Activated CD4-positive, alpha-beta T cell treated with anti-CD3 and anti-CD28 coated beads, Interleukin-2, Interleukin-6, amounts not matched to agents 100 ng/mL and 50 ng/mL, durations not matched to agents 16 hours and 8 hours (primary cell): ENCODE measurements around the gene EPHX1.
"Not testable (repeated sequence)": the region's sequence is repeated elsewhere in the genome, so short reads cannot be mapped to it uniquely, and the experiment has no call there.

Source experiments
- DNase-seq: peaks from one replicate; pipeline ENCODE4 v3.0.0-alpha.2; 2020

Gene EPHX1

GRCh38 chr1:225817611-225818061 is 7.7 kb downstream of the EPHX1 start:
- peak; percentile 34 for DNase-seq

- DNase-seq, result no peak
Measured at GRCh38 chr1:225818229-225818628, 8.3 kb downstream of the EPHX1 start.

DNA sequence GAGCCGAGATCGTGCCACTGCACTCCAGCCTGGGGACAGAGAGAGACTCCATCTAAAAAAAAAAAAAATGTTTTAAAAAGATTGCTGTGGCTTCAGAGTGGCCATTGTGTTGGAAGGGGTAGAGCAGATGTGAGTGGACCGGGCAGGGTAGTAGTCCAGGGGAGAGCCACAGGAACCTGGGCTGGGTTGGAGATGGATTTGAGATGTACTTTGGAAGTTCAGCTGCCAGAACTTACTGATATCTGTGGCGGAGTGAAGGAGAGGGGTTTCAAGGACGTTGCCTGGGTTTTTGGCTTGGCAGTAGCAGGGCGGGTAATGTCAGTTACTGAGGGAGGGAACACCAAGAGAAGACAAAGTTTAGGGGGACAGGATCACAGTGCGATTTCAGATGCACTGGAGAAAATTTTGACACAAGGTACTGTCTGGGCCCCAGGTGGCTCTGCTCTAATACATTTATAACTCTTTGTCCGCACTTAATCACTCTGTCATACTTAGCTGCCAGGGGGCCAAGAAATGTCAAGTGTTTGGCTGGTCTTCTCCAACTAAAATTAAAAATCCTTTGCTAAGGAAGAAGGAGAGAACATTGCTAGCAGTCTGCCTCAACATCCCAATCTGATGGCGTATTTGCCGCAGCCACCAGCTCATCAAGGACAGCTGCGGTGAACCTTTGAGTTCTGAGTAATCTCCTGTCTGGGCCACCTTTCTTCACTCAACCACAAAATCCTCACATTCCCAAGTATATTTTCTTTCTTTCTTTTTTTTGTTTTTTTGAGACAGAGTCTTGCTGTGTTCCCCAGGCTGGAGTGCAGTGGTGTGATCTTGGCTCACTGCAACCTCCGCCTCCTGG is 9.6 kb downstream of the EPHX1 start:
- no peak for DNase-seq

- DNase-seq, result no peak
Measured at GRCh38 chr1:225820522-225821120, 10.7 kb downstream of the EPHX1 start.

- DNase-seq, result no peak
Measured at GRCh38 chr1:225822655-225823403, 12.9 kb downstream of the EPHX1 start.

- no peak for DNase-seq
Measured at GRCh38 chr1:225823811-225824261, 13.9 kb downstream of the EPHX1 start.

- no peak for DNase-seq
Measured at GRCh38 chr1:225824533-225824941, 14.6 kb downstream of the EPHX1 start.

GRCh38 chr1:225825078-225825477 is 15.2 kb downstream of the EPHX1 start:
- DNase-seq, result no peak

DNA sequence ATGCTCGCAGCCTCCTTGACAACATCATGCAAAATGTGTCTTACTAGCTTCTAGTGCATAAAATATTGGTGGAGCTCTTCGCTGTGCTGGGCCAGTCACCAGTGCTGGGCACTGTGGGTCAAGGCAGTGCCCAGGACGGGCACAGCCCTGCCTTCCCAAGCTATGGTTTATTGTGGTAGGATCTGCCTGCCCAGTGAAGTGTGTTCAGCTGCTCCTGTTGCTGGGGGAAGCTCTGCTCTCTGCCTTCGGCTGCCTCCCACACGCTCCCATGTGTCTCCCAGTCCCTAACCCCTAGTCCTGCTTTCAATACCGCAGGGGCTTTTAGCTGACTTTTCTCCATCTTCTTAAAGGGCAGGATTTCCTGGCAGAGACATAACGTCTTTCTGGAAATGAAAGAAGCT is 15.7 kb downstream of the EPHX1 start:
- DNase-seq, result no peak

- no peak for DNase-seq
Measured at GRCh38 chr1:225827076-225827475, 17.2 kb downstream of the EPHX1 start.

DNA sequence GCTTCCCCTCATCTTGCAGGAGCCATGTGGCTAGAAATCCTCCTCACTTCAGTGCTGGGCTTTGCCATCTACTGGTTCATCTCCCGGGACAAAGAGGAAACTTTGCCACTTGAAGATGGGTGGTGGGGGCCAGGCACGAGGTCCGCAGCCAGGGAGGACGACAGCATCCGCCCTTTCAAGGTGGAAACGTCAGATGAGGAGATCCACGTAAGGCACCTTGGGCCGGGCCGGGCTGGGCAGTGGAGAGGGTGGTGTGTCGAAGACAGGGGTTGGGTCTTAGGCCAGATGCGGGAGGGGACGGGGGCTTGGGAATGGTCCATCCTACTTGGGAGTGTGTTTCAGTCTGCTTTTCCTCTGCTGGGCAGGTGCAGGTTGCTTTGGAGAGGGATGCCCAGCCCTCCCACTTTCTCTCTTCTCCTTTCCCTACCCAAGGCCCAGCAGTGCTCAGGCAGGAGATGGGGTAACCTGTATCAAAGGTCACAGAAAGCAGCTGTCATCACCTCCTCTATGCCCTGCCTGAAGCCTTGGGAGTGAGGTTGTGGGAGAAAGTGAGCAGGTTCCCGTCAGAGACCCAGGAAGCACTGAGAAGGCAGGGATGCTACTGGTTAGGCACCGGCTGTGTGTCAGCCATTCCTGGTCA is 18.9 kb downstream of the EPHX1 start:
- DNase-seq, result no peak

- DNase-seq, result no peak
Measured at GRCh38 chr1:225830841-225831240, 20.9 kb downstream of the EPHX1 start.

- no peak for DNase-seq
Measured at GRCh38 chr1:225834417-225835329, 24.7 kb downstream of the EPHX1 start.

- DNase-seq, result no peak
Measured at GRCh38 chr1:225835856-225836255, 25.9 kb downstream of the EPHX1 start.

- DNase-seq, result not testable (repeated sequence)
Measured at GRCh38 chr1:225836296-225836695, 26.4 kb downstream of the EPHX1 start.

GRCh38 chr1:225838793-225839192 is 28.9 kb downstream of the EPHX1 start:
- DNase-seq, result no peak

DNA sequence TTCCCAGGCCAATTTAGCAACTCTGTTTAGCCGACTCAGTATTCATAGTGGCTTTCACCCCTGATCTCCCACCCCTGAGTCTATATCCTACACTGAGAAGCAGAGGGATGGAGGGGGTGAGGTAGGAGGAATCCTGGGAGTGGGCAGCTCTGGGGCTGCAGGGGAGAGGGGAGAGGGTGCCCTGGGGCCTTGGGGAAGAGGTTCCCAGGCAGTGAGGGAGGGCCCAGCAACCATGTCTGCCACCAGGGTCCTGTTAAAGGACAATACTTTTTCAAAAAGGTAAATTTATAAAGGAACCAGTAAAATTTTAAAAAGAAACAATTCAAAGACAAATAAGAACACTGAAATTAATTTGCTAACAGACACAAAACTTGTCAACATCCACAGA is 30.3 kb downstream of the EPHX1 start:
- DNase-seq, result no peak

- DNase-seq, result no peak
Measured at GRCh38 chr1:225840713-225841112, 30.8 kb downstream of the EPHX1 start.

DNA sequence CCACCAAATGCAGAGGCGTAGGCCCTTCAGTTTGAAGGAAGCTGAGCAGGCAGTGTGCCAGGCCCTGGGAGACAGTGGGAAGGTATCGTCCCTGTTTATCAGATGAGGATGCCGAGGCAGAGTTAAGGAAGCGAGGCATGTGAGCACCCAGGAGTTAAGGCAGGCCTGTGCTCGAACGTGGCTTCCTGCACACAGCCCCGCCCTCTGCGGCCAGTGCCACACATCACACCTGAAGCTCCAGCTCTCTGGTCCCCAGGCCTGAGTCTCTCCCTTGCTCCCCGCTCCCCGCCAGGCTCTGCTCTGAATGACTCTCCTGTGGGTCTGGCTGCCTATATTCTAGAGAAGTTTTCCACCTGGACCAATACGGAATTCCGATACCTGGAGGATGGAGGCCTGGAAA is 32.1 kb downstream of the EPHX1 start:
- DNase-seq, result no peak

DNA sequence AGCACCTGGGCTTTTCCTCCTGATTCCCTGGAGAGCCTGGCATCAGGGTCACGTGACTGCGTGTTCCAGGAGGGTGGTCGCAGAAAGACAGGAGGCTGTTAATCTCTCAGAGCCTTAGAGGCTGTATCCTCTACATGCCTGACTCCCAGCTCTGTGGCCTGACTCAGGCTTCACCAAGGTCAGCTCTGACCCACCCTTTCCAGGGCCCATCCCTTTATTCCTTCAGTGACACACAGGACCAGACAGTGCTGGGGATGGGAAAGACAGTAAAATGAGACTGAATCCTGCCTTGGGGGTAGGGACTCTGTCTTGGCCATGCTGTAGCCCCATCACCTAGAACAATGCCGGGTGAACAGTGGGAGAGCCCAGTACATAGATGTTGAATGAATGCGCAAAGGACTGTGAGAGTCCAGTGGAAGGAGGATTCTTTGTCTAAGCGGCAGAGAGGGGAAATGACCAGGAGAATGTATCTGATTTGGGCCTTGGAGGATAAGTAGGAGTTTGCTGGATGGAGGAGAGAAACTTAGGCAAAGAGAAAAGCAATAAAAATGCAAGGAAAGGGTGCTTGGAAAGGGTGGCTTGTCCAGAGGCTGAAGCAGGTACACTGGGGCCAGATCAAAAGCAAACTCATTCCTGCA is 33.0 kb downstream of the EPHX1 start:
- DNase-seq, result no peak

DNA sequence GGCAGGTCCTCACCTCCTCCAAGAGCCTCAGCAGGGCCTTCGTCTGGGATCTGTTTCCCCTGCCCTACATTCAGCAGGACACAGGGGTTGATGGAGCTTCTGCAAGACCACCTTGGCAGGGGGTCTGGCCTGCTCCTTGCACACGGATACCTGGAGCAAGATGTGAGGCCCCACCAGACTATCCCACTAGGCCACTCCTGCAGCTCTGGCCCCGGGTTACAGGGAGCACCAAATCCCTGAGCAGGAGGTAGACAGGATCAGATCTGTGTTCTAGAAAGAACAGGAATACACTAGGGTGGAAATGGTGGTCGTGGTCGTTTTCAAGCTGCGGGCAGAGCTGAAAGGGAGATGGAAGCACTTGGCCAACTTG is 33.5 kb downstream of the EPHX1 start:
- no peak for DNase-seq
